K562 (cell line): ENCODE results near the gene NINJ2. TPM values are rescaled to one million over a fixed set of nuclear protein-coding genes. Genes with fewer than 3 reads are reported as not detected.

Experiments used
- CCAR2 ChIP-seq: fragments of 200-400 bp; formaldehyde crosslinking; IDR thresholded peaks from 2 replicates; pipeline ENCODE4 v1.6.1; 2017; ENCODE audit warnings: mild to moderate bottlenecking, low read depth, low read length
- ELF2 ChIP-seq: fragments of 250-450 bp; sonication (Bioruptor Pico); IDR thresholded peaks from 2 replicates; pipeline ENCODE4 v1.5.0; 2021; ENCODE audit warnings: mild to moderate bottlenecking
- GATAD2B ChIP-seq: fragments of 450-650 bp; IDR thresholded peaks from 2 replicates; pipeline ENCODE4 v1.6.1; 2017; ENCODE audit warnings: mild to moderate bottlenecking, borderline replicate concordance
- HBP1 ChIP-seq: fragments of 450-650 bp; formaldehyde crosslinking; IDR thresholded peaks from 2 replicates; pipeline ENCODE4 v1.4.0; 2022; ENCODE audit warnings: missing genetic modification characterization
- KDM4B ChIP-seq, 2 experiments: fragments of 450-650 bp in 1 of 2; sonication (generic) in 1 of 2; IDR thresholded peaks; 2 replicates each; pipeline ENCODE4 v1.6.1; 2016 to 2017; ENCODE audit warnings: borderline replicate concordance in 2 of 2, antibody characterized with exemption in 1 of 2, low read depth in 1 of 2, mild to moderate bottlenecking in 1 of 2
- NBN ChIP-seq: fragments of 450-650 bp; IDR thresholded peaks from 2 replicates; pipeline ENCODE4 v1.6.1; 2016; ENCODE audit warnings: low read depth, mild to moderate bottlenecking
- NKRF ChIP-seq: fragments of 450-650 bp; IDR thresholded peaks from 2 replicates; pipeline ENCODE4 v1.6.1; 2016; ENCODE audit warnings: borderline replicate concordance
- PKNOX1 ChIP-seq: fragments of 450-650 bp; IDR thresholded peaks from 2 replicates; pipeline ENCODE4 v1.6.1; 2016
- RNF2 ChIP-seq: sonication (generic); IDR thresholded peaks from 2 replicates; pipeline ENCODE4 v1.6.1; 2016
- THRA ChIP-seq: fragments of 450-650 bp; IDR thresholded peaks from 2 replicates; pipeline ENCODE4 v1.6.1; 2017; ENCODE audit warnings: mild to moderate bottlenecking, moderate library complexity
- THRB ChIP-seq: fragments of 450-650 bp; formaldehyde crosslinking; conservative IDR thresholded peaks from 2 replicates; pipeline ENCODE4 v1.4.0; 2022; ENCODE audit warnings: mild to moderate bottlenecking, missing genetic modification characterization
- ZNF347 ChIP-seq: fragments of 450-650 bp; formaldehyde crosslinking; IDR thresholded peaks from 2 replicates; pipeline ENCODE4 v1.4.0; 2020; ENCODE audit warnings: low read depth, mild to moderate bottlenecking, moderate library complexity
- ZNF449 ChIP-seq: fragments of 250-450 bp; sonication (Bioruptor Pico); IDR thresholded peaks from 2 replicates; pipeline ENCODE4 v1.8.0; 2022; ENCODE audit warnings: moderate library complexity, mild to moderate bottlenecking, inconsistent platforms
- ZNF583 ChIP-seq: fragments of 250-450 bp; sonication (Bioruptor Pico); IDR thresholded peaks from 2 replicates; pipeline ENCODE4 v1.4.0; 2020
- polyA plus RNA-seq, 8 experiments: library from polyadenylated mRNA; depleted of rRNA in 4 of 8; stranded (reverse) in 5 of 8; unstranded in 3 of 8; fragments of >200 nt; fragmentation: Nextera tagmentation in 2 of 8; fragmentation: Illumina TruSeq in 1 of 8; extraction: Ambion mirVana in 2 of 8; extraction: Trizol in 1 of 8; gene quantifications; 2 replicates each; pipeline versions ENCODE4 v1.2.1 to v1.2.3, GENCODE V29; 2011 to 2014; ENCODE audit warnings: inconsistent platforms in 1 of 8, missing spikeins in 1 of 8
- total RNA-seq, 7 experiments: library from RNA; depleted of rRNA in 6 of 7; stranded (reverse); fragments of >200 nt in 6 of 7; fragmentation: Illumina TruSeq in 2 of 7; extraction: Trizol in 2 of 7; gene quantifications; 2 replicates each; pipeline versions ENCODE4 v1.2.1 to v1.2.3, GENCODE V29; 2011 to 2021; ENCODE audit warnings: low replicate concordance in 1 of 7

The NINJ2 gene
- total and polyA plus RNA-seq, 9 of the 15 experiments (the other 6 are each of a cell fraction or from before 2014, with no cell fraction given) = 2.6 to 16.0 (median 4.5) TPM

GRCh38 chr12:591167-592023, 71.8 kb downstream of the NINJ2 start (continued):
- 0 out of 2 replicates have a peak, but pooled peaks have one; percentile 23 for TF ChIP-seq ELF2 (CRISPR knock-in tag)
- TF ChIP-seq ZNF347 (CRISPR knock-in tag) = no peak
- TF ChIP-seq GATAD2B = peak; percentile 72; the same call in 1 of the 2 replicates
- TF ChIP-seq RNF2 = peak; percentile 94
- peak; percentile 90 for TF ChIP-seq PKNOX1
- TF ChIP-seq ZNF583 (CRISPR knock-in tag) = no peak; the same call in 1 of the 2 replicates
- no peak for TF ChIP-seq HBP1
- no peak for TF ChIP-seq THRB
- TF ChIP-seq ZNF449 (CRISPR knock-in tag) = peak; percentile 59; the same call in 1 of the 2 replicates
- TF ChIP-seq NKRF = no peak
- no peak for TF ChIP-seq THRA
- TF ChIP-seq CCAR2 = no peak
- 0 out of 4 replicates have a peak, but pooled peaks of 1 of the 2 experiments have one; percentile 43 for TF ChIP-seq KDM4B (IDR thresholded peaks at IDR 0.05; ENCODE audit: borderline replicate concordance in 2 of 2, low read depth in 1 of 2)
- peak; percentile 78; the same call in 1 of the 2 replicates for TF ChIP-seq NBN
- TF ChIP-seq, all 486 proteins: peak for 160
